Pons (tissue), 1 donor: ENCODE results near the gene ZFP28.

Source experiments
- DNase-seq: peaks from one replicate; pipeline ENCODE4 v3.0.0-alpha.2; 2016; ENCODE audit warnings: low spot score

Gene ZFP28

DNA sequence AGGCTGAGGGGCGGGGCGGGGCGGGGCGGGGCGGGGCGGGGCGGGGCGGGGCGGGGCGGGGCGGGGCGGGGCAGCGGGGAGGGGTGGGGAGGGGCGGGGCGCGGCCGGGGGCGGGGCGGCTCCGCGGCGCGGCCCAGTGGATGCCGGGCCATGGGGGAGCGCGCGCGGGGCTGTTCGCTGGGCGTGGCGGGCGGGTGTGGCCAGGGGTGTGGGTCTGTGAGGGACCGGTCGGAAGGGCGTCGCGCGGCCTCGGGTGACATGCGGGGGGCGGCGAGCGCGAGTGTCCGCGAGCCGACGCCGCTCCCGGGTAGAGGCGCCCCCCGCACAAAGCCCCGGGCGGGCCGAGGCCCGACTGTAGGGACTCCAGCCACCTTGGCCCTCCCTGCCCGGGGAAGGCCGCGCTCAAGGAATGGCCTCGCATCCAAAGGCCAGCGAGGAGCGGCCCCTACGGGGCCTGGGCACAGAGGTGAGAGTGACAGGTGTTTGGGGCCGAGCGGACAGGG, at the start of gene ZFP28:
Gene ZFP28 (plus strand): TSS at position 188 of the 503 bp plus-strand sequence. CDS start 71 bp downstream, at position 259.
- no peak for DNase-seq

DNA sequence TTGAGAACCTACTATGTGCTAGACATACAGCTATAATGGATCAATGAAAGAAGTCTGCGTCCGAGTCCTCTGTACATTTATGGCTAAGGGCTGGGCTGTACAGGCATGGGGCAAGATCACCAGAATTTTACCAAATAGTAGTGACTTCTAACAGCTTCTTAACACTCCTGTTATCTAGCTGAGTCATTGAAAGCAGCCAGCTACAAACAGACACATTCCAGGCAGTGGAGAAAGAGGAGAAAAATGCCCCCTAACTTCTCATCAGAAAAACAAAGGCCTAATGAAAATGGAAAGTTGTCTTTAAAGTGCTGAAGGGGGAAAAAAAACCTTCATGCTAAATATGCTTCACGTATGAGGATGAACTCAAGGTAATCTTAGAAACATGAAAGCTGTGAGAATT, 47.3 kb upstream of the ZFP28 start:
- no peak for DNase-seq

DNA sequence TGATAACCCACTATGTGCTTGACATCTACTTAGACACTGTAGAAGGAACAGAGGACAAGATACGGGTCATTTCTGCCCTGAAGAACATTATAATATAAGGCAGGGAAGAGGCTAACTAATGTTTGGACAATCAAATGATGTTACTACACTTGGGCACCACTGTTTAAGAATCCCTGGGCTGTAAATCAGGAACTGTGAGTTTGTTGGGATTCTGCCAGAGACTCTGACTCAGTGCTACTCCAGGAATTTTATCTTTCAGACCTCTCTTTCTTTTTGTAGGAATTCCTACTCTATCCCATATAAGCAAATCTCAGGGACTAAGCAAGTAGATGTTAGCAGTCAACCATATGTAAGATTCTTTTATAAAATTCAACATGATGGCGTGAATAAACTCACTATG, 34.2 kb upstream of the ZFP28 start:
- DNase-seq, result no peak

DNA sequence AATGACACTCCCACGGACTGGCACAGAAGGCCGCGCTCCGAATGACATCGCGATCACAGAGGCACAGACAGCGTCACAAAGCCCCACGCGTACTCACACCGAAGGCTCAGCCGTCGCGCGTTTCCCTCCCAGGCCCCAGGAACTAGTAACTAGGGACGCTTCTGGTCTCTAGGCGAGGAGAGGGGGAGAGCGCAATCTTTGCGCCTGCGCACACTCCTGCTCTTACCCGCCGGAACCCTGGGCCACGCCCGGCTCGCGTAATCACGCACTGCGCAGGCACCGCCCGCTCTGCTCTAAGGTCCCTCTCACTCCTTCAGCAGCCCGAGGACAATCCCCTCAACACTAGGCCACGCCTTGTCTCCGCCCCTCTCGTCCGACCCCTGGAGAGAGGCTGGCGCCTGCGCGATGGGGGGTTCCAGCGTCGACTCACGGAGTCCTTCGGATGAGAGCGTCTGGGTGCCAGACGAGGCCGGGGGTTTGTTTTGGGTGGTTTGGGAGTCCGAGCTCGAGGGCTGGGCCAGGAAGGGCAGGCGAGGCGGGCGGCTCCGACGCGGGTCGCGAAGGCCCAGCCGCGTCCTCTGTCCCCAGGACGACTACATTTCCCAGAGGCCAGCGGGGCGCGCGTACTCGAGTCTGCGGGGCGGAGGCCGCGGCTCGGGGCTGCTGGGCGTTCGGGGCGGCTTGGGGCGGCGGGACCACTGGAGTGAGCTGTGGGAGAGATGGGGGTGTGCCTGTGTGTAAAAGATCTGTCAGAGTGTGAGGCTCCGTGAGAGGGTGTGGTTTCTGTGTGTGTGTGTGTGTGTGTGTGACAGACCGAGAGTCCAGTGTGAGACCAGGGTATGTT, 31.1 kb upstream of the ZFP28 start, which contains the start of gene ZNF471:
Gene ZNF471 (plus strand): TSS at position 410 of the 844 bp plus-strand sequence. CDS start 3,717 bp downstream, outside the sequence.
- peak; percentile 98 for DNase-seq

DNA sequence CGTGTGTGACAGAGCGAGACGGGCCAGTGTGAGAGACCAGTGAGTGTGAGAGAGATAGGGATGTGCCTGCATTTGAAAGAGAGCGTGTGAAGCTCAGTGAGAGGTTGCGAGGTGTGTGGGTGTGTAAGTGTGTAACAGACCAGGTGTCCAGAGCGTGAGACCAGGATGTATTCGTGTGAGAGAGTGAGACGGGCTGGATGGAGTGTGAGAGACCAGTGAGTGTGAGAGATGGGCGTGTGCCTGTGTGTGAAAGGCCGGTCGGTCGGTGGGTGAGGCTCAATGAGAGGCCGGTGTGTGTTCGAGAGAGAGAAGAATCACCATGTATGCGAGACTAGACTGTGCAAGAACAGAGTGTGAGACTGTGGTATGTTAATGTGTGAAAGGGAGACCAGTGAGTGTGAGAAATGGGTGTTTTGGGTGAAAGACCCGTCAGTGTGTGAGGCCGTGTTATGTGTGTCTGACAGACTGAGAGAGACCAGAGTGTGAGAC, 30.4 kb upstream of the ZFP28 start:
- DNase-seq, result no peak

DNA sequence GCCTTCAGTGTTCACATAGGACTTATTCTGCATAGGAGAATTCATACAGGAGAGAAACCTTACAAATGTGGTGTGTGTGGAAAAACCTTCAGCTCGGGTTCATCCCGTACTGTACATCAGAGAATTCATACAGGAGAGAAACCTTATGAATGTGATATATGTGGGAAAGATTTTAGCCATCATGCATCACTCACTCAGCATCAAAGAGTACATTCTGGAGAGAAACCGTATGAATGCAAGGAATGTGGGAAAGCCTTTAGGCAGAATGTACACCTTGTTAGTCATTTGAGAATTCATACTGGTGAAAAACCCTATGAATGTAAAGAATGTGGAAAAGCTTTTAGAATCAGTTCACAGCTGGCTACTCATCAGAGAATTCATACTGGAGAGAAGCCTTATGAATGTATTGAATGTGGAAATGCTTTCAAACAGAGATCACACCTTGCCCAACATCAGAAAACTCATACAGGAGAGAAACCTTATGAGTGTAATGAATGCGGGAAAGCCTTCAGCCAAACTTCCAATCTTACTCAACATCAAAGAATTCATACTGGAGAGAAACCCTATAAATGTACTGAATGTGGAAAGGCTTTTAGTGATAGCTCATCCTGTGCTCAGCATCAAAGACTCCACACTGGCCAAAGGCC, 13.4 kb upstream of the ZFP28 start:
- DNase-seq, result no peak

DNA sequence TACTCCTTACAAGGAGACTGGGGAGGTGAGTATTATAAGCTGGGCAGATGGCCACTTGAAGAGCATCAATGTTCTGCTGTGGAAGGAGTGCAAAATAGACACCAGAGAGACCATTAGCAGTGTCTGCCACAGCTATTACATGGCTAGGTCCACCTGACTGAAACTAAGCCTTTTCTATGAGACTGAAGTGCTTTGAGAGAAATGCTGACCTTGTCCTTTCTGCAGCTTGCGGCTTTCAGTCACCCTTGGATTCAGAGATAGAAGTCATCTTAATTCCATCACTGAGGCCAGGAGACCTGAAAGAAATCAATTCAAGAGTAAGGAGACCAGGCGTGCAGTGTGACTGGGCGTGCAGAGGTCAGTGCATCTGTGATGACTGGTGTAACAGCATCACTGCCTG, 1.3 kb upstream of the ZFP28 start:
- no peak for DNase-seq

DNA sequence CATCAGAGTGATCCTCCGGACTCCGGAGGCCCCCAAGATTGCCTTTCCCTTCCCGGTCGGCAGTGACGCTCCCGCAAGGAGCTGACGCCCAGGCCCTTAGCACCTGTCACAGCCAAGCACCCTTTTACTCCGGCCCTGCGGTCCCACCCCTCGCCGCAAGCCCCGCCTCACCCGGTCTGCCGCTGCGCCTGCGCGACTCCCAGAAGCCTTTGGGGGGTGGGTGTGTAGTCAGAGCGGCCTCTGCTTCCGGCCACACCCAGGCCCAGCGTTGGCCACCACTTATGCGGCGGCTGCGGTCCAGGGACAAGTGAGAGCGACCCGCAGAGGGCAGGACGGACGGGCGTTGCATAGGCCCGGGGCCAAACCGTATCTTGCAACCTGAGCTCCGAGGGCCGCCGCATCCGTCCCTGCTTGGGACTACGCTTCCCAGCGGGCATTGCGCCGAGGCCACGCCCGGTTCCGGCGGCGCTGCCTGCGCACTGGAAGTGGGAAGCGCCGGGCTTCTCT, 441 bp upstream of the ZFP28 start:
- DNase-seq, result peak; percentile 85

DNA sequence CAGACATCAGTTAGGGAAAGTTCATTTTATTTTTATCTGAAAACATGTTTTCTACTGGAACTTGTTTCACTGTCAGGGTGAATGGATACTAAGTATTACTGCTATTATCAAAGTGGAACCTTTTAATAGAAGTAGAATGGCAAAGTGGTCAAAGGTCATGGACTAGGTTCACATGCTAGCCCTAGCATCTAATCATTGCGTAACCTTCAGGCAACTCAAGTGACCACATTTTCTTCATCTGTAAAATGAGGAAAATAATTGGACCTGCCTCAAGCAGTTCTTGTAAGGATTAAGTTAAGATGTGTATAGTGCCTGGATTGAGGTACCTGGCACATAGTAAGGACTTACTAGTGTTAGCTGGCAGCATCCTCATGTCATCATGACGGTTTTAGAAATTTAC, 5.0 kb downstream of the ZFP28 start:
- no peak for DNase-seq

DNA sequence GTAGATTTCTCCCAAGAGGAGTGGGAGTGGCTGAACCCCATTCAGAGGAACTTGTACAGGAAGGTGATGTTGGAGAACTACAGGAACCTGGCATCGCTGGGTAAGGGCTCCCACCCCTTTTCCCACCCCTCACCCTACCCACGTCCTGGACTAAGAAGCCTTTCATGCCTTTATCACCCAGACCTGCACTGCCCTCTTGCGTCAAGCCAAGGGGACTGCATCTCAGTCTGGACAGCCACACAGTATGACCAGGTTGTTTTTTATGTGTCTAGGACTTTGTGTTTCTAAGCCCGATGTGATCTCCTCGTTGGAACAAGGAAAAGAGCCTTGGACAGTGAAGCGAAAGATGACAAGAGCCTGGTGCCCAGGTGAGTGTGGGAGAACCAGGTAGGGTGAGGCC, 8.8 kb downstream of the ZFP28 start:
- no peak for DNase-seq

DNA sequence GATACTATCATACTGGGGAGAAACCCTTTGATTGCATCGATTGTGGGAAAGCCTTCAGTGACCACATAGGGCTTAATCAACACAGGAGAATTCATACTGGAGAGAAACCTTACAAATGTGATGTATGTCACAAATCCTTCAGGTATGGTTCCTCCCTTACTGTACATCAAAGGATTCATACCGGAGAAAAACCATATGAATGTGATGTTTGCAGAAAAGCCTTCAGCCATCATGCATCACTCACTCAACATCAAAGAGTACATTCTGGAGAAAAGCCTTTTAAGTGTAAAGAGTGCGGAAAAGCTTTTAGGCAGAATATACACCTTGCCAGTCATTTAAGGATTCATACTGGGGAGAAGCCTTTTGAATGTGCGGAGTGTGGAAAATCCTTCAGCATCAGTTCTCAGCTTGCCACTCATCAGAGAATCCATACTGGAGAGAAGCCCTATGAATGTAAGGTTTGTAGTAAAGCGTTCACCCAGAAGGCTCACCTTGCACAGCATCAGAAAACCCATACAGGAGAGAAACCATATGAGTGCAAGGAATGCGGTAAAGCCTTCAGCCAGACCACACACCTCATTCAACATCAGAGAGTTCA, 15.6 kb downstream of the ZFP28 start:
- no peak for DNase-seq

DNA sequence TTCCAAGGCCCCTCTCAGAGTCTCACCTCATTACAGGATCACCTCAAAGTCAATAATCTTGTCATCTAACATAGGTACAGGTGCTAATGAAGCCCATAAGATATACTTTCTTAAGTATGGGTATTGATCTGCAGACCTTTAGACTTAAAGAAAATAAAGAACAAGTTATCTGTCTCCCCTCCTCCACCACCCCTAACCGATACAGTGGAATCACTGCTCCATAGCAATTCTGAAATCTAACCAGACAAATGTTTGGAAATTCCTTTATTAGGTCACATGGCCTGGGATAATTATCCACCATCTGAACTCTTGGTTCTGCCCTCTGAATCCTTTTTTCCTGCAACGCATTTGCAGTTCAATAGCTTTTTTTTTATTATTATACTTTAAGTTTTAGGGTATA, 24.0 kb downstream of the ZFP28 start:
- no peak for DNase-seq

DNA sequence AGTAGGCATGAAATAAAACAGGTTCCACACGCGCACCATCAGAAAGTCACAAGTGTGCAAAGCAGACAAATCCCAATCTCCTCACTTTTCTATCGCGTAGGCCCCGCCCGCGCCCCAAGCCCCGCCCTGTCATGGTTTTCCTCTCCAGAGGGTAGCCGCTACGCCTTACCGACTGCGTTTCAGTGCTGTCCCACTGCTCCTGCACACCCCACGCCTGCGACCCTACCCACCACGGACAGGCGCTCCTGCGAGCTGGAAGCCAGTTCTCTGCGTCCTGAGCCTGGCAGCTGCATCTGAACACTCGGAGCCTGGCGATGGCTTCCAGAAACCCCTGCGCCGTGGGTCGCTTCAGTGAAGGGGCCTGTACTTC, 28.1 kb downstream of the ZFP28 start:
- DNase-seq, result peak; percentile 6

DNA sequence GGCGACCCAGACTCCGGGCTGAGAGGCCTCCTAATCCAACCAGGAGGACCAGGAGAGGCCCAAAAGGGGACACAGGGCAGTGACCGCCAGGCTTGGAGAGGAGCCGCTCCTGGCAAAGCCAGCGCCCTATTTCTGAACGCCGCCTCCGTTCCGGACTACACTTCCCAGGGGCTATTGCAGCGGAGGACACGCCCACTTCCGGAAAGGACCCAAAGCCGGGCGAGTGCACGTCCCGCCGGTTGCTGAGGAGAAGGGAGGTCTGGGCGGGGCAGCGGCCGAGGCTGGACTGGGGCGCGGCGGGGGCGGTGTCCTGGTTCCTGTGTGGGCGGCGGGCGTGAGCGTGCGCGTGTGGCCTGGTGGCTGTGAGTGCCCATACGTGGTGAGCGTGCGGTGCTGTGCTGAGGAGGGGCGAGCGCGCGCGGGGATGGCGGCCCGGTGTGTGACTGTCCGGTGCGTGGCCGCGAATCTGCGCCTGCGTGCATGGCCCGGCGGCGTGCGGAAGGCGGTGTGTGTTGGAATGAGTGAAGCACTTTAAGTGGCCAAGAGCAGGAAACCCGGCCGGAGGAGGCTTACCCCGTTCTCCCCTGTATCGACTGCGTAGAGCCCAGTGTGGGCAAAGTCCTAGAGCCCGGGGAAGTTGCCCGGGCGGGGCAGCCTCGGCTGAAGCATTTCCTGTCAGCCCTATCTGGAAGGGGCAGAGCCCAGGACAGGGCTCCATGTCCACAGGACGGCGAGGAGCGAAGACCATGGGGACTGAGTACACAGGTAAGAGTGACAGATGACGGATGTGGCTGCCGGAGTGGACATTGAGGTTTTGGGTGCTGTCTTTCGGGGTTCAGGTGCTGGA, 28.7 kb downstream of the ZFP28 start, which contains the start of gene ZNF470:
Gene ZNF470 (plus strand): TSS at position 195 of the 847 bp plus-strand sequence. CDS start 2,844 bp downstream, outside the sequence.
- peak; percentile 89 for DNase-seq

DNA sequence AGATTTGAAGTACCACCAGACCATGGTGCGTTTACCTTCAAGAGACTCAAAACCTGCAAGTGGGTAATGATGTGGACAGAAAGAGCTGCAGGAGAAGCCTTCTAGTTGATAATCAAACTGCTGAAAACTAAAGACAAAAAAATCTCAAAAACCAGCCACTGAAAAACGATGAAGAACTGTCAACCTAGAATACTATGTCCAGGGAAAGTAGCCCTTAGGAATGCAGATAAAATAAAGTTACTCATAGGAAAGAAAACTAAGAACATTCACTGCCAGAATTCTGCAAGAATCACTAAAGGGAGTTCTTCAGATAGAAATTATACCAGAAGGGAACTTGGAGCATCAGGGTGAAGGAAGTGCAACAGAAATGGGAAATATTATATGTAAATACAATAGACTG, 33.8 kb downstream of the ZFP28 start:
- DNase-seq, result no peak

DNA sequence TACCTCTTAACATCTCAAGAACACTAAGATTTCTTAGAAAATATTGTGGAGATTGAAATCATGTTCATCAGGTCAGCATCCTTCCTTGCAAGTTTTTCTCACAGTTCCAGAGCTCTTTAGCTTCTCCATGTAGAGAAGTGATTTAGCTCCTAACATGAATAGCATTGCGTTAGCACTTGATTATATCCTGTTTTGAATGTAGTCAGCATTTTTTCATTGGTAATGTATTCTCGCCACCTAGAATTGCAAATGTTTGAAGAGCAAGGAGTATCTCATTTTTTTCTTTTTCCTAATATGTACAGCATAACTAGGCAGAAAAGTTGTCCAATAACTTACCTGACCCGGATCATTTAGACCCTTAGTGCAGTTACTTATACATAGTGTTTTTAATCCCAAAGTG, 35.2 kb downstream of the ZFP28 start:
- DNase-seq, result no peak

DNA sequence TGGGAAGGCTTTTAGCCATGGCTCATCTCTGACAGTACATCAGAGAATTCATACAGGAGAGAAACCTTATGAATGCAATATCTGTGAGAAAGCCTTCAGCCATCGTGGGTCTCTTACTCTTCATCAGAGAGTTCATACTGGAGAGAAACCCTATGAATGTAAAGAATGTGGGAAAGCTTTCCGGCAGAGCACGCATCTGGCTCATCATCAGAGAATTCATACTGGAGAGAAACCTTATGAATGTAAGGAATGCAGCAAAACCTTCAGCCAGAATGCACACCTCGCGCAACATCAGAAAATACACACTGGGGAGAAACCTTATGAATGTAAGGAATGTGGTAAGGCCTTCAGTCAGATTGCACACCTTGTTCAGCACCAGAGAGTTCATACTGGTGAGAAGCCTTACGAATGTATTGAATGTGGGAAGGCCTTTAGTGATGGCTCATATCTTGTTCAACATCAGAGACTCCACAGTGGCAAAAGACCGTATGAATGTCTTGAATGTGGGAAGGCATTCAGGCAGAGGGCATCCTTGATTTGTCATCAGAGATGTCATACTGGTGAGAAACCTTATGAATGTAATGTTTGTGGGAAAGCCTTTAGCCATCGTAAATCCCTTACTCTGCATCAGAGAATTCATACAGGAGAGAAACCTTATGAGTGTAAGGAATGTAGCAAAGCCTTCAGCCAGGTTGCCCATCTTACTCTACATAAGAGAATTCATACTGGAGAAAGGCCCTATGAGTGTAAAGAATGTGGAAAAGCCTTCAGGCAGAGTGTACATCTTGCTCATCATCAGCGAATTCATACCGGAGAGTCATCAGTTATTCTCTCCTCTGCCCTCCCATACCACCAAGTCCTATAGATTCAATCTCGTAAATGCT, 39.2 kb downstream of the ZFP28 start:
- no peak for DNase-seq

DNA sequence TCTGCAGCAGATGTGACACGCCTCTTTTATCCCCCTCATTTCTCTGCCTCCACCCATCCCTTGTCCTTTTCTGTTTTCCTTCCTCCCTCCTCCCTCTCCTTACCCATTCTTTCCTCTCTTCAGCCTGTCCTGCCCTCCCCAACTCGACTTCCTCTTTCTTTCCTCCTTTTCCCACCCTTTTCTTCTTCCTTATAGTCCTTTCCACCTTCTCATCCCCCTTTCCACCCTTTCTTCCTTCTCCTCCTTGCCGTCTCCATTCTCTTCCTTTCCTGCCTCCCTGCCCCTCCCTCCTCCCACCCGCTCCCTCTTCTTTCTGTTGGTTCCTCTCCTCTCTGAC, 55.7 kb downstream of the ZFP28 start:
- no peak for DNase-seq

DNA sequence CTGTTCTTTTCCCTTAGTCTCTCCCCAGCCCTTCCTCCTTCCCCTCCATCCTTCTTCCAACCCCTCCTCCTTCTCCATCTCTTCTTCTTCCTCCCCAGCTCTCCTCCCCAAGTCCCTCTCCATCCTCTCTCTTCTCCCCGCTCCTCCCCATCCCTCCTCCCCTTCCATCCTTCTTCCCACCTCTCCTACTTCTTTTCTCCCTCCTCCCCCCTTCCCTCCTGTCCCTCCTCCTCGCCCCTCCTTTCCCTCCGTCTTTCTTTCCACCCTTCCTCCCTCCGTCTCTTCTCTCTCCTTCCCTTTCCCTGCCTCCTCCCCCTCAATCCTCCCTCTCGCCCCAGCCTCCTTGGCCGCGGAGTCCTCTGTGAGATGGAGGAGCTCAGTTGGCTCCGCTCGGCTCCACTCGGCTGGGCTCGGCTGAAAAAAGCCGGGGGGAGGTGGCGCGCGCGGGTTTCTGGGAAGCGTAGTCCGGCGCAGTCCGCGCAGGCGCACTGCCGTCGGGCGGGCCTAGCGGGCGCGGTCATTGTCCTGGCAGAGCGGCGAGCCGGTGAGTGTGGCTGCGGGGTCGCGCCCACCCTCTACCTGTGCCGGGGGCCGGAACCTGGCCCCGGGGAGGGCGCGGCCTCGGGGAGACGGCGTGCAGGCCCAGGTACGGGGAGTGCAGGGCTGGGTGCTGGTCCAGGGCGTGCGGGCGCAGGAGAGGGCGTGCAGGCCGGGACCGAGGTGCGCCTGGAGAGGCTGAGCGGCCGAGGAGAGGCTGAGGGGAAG, 56.2 kb downstream of the ZFP28 start, which contains the start of gene ZNF71:
Gene ZNF71 (plus strand): TSS at position 520 of the 765 bp plus-strand sequence. CDS start 6,257 bp downstream, outside the sequence.
- peak; percentile 66 for DNase-seq

DNA sequence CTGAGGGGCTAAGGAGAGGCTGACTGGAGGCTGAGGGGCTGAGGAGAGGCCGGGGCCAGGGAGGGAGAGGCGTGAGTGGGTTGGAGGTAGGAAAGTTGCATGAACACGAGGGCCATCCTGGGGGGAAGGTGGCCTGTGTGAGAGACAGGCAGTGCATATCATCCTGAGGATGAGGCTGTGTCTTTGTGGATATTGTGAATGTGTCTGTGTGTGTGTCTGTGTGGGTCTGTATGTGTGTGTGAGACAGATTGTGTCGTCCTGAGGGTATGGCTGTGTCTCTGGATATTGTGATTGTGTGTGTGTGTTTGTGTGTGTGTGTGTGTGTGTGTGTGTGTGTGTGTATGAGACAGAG, 56.8 kb downstream of the ZFP28 start:
- no peak for DNase-seq
